Measurements from ENCODE around the gene POU3F1.

POU3F1 gene

GRCh38 chr1:38004284-38005108 lies 42.1 kb downstream of the POU3F1 start:
- no peak for DNase-seq (ENCODE audit: low read depth)

- DNase-seq (ENCODE audit: low read depth) = no peak
These were observed 43.0 kb downstream of the POU3F1 start for GRCh38 chr1:38003261-38004250.

DNA sequence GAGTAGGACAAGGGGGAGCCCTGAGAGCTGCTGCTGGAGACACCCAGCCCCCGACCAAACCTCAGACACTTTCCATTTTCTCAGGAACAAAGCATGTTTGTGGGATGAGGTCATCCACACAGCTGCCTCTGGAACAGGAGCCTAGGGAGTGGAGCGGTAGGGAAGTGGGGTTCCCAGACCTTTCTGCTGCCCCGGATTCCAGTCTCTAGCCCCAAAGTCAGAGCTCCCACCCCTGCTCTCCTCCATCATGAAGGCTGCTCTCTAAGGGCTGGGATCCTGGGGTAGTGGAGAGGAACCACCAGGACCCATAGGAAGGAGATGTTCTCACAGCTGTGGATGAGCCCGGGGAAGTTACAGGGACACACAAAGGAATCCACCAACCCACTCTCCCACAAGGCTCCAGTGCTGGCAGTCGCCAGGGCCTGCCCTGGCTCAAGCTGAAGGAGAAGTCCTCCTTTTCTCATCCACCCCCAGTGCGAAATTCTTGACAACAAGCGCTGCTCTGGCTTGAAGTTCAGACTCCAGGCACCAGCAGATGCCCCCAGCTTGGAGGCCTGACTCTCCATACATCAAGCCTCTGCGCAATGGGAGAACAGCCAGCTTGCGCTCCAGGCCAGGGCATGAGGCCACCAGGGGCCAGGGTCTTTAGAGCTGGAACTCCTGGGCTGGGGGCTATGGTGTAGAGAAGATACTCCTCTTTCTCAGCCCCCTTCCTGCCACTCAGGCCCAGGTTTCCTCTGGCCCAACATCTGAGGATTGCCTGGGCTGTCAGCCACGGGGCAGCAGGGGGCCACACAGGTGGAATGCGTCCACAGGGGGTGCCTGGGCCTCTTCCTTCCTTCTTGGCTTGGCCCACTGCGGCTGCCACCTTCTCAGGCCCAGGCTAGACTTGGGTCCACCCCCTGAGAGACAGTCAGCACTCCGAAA lies 45.8 kb downstream of the POU3F1 start:
- no peak for DNase-seq (ENCODE audit: low read depth)

- DNase-seq (ENCODE audit: low read depth) = no peak
These were observed 46.4 kb downstream of the POU3F1 start for GRCh38 chr1:38000233-38000528.

DNA sequence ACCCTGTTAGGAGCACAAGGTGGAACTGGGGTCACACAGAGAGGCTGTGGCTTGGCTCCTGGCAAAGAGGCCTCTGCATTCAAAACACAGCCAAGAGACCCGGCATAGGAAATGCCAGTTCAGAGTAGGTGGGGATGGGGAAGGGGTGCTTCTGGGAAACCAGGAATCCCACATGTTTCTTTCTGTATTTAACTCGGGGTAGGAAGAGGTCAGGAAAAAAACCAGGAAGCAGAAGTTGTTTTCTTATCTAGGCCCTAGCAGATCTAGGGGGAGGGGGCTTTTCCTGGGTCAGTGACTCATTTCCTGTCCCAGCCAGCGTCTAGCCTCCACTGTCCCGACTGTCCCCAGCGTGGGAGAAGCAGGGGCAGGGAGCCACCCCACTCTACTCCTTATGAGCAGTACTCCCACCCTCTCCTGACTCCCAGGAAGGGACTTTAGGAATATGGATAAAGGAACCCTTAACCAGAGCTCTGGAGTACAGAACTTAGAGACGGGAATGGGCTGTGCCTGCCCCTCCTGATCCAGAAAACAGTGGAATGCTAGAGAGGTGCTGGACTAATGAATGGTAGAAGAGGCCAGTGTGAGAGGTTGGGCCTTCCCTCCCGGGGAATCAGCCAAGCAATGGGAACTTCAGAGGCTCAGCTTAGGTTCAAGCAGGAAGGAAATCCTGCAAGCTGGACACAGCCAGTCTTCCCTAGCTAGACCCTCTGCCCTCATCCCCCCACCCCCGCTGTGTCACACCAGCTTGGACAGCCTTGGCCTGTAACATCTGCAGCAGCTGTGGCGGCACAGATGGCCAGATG lies 47.0 kb downstream of the POU3F1 start:
- no peak for DNase-seq (ENCODE audit: low read depth)

DNA sequence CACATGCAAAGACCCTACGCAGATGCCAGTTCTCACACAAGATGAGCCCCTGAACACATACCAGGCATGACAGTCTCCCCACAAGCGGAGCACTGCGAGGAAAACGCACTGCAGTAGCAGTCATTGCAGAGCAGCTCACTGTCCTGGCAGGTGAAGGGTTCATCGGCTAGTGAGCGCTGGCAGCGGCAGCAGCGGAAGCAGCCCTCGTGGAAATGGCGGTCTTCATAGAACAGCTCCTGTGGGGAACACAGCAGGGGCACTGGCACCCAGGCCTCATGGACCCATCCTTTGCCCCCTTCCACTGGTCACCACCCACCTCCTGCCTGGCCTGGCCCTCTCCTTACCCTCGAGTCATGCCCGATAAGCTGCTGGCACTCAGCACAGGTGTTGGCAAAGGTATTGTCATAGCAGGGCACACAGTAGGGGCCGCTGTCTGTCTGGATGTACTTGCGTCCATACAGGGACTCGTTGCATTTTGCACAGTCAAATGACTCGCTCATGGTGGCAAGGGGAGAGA lies 47.6 kb downstream of the POU3F1 start:
- no peak for DNase-seq (ENCODE audit: low read depth)

DNA sequence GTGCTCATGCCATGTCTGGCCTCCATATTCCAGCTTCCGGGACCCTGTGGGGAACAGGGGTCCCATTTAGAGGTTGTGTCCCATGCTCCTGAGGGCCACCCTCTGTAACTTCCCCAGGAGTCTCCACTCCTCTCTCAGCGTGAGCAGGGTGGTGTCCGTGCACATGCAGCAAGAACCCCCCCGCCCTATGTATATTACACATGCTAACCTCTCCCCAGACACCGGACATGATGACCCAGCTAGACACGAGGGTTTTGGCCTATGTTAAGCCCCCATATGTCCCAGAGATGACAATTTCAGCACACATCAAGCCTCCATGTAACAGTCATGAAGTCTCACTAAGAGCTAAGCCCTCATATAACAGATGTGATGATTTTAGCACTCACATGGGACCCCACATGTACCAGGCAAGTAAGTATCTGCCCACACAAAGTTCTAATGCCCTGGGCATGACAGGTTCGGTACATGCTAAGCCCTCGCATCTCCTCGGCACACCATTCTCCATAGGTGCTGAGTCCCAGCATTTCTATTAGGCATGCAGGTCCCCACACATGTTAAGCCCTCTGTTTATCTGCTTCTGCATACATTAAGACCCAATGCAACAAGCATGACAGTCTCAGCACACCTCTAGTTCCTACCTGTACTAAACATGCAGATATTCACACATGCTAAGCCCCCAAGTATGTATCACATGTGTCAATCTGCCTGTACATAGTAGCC lies 48.3 kb downstream of the POU3F1 start:
- no peak for DNase-seq (ENCODE audit: low read depth)

DNA sequence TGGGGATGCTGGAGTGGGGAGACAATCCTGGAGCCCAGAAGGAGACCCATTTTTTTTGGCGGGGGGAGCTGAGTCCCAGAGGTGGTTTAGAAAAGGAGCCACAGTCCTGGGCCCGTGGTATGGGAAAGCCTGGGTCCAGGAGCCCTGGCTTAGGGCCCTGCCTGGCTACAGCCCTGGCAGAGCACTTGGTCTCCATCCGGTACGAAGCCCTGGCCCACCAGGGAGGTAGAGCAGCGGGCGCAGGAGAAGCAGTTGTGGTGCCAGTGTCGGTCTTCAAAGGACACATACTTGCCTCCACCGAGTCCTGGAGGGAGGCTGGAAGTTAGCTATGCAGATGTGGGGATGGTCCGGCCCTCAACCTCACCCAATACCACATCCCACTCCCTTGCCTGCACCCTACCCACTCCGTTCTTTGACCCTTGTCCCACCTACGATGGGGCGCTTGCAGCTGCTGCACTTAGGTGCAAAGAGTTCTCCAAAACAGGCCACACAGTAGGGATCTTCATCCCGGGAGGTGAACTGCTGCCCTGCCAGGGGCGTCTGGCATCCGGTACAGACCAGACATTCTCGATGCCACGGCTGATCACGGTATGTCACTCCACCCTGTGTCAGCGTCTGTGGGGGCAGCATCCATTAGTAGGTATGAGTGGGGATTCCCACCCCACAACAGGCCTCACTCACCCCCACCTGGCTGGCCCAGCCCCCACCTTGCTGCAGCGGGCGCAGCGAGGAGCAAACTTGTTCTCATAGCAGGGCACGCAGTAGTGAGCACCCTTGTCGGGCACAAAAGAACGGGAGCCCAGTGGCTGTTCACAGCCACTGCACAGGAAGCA lies 49.1 kb downstream of the POU3F1 start:
- no peak for DNase-seq (ENCODE audit: low read depth)

DNA sequence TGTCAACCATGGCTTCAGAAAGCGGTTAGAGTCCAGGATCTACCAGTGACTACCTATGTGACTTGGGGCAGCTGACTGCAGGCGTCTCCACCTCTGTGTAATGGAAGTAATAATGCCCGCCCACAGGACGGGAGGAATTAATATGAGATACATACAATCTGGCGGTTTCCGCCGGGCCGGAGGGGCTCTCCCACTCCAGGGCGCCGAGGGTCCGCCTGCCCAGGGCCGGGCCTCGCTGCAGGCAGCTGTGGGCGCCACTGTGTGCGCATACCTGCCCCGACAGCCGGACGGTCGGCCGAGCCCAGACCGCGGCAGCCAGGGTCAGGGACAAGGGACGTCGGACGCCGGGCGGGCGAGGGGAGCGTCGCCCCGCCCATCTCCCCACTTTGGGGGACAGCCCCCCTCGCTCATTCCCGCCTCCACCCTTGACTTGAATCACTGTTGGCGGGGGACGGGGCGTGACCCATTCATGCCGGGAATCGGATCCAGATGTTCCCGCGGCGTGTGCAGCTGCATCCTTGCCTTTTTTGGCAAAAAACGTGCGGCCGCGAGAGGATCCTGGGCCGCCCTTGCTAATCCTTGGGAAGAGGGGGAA lies 50.7 kb downstream of the POU3F1 start:
- no peak for DNase-seq (ENCODE audit: low read depth)

DNA sequence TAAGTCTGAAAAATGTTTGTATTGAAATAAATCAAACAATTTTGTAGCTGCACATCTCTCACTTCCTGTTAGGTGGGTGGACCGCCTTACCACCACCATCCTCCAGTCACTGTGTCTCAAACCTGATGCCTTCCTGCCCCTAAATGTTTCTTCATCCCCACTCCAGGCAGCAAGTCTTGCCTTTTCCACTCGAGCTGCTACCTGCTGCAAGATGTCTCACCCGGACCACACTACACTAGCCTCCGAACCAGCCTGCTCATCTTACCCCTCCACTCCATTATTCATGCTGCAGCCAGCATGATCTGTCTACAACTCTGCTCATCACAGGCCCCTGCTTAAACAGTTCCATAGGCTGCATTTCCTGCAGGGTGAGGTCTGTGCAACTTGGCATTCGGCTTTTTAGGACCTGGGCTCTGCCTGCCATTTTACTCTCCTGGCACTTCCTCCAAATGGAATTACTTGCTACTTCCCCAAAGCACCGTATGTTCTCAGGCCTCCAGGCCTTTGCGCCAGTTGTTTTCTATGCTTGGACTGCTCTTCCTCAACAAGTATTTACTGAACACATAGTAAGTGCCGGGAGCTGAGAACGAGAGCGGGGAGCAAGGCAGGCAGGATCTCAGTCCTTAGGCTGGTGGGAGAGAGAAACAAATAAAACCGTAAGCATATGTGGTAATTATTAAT lies 51.6 kb downstream of the POU3F1 start:
- DNase-seq (ENCODE audit: low read depth) = no peak
